PC-3 (cell line): ENCODE results near the gene CCT4. TPM values are rescaled to one million over a fixed set of nuclear protein-coding genes. Genes with fewer than 3 reads are reported as not detected.
"Not testable (repeated sequence)": the region's sequence is repeated elsewhere in the genome, so short reads cannot be mapped to it uniquely, and the experiment has no call there.

Experiments
- ATAC-seq: fragments of 200-7000 bp; cut with Tn5 transposase; 2 replicates; pipeline ENCODE4 v1.9.1; 2020; ENCODE audit warnings: mild to moderate bottlenecking, moderate library complexity
- BruUV-seq: library from RNA; stranded (reverse); fragments of 400-500 nt; replicated peaks from 2 replicates; lab custom pipeline; 2021; lab: Mats Ljungman, UMichigan
- CTCF ChIA-PET: fragments of 300-600 bp; sonication (Branson Sonifier 250); formaldehyde crosslinking; loops from one replicate; lab custom pipeline; 2022; ENCODE audit warnings: antibody characterized with exemption; lab: Charles Lee
- POLR2A ChIA-PET: fragments of 300-600 bp; sonication (Branson Sonifier 250); formaldehyde crosslinking; loops from one replicate; lab custom pipeline; 2022; ENCODE audit warnings: antibody characterized with exemption; ENCODE audit not compliant: unreplicated experiment; lab: Charles Lee
- DNase-seq: peaks from one replicate; pipeline ENCODE4 v3.0.0-alpha.2; 2015
- H2AFZ ChIP-seq: fragments of 300-600 bp; sonication (generic); 2 replicates; pipeline ENCODE4 v1.6.0; 2016; ENCODE audit warnings: antibody characterized with exemption, low read length
- H3F3A ChIP-seq: fragments of 300-600 bp; sonication (generic); one replicate; pipeline ENCODE4 v1.6.0; 2017; ENCODE audit warnings: antibody characterized with exemption, low read length, control low read depth, mild to moderate bottlenecking; ENCODE audit not compliant: unreplicated experiment
- H3K27ac ChIP-seq: fragments of 300-600 bp; sonication (generic); 2 replicates; pipeline ENCODE4 v1.5.1; 2016; ENCODE audit warnings: mild to moderate bottlenecking, low read length
- H3K27me3 ChIP-seq: fragments of 300-600 bp; sonication (generic); 2 replicates; pipeline ENCODE4 v1.6.1; 2016; ENCODE audit warnings: low read length, mixed read lengths
- H3K36me3 ChIP-seq: fragments of 300-600 bp; sonication (generic); 2 replicates; pipeline ENCODE4 v1.6.1; 2016; ENCODE audit warnings: low read depth, mixed run types, low read length, mixed read lengths
- H3K4me1 ChIP-seq: fragments of 300-600 bp; sonication (generic); 2 replicates; pipeline ENCODE4 v1.5.1; 2016; ENCODE audit warnings: low read length; ENCODE audit not compliant: insufficient read depth
- H3K4me2 ChIP-seq: fragments of 300-600 bp; sonication (generic); 2 replicates; pipeline ENCODE4 v1.6.0; 2016; ENCODE audit warnings: low read length
- H3K4me3 ChIP-seq: fragments of 300-600 bp; sonication (generic); 2 replicates; pipeline ENCODE4 v1.5.1; 2016; ENCODE audit warnings: mild to moderate bottlenecking, low read length, mixed read lengths
- H3K79me2 ChIP-seq: fragments of 300-600 bp; sonication (generic); 2 replicates; pipeline ENCODE4 v1.6.1; 2017; ENCODE audit warnings: low read length, mixed read lengths
- H3K9ac ChIP-seq: fragments of 300-600 bp; sonication (generic); 2 replicates; pipeline ENCODE4 v1.6.0; 2016; ENCODE audit warnings: mild to moderate bottlenecking, low read length
- H3K9me2 ChIP-seq: fragments of 300-600 bp; sonication (generic); replicated peaks from 2 replicates; pipeline ENCODE4 v1.6.1; 2016; ENCODE audit warnings: mixed run types, low read length, mixed read lengths
- H3K9me3 ChIP-seq: fragments of 300-600 bp; sonication (generic); 2 replicates; pipeline ENCODE4 v1.6.1; 2016; ENCODE audit warnings: low read length, mixed read lengths
- H4K20me1 ChIP-seq: fragments of 300-600 bp; sonication (generic); 2 replicates; pipeline ENCODE4 v1.6.1; 2016; ENCODE audit warnings: low read length, mixed read lengths
- CTCF ChIP-seq: fragments of 300-600 bp; sonication (generic); conservative IDR thresholded peaks from 2 replicates; pipeline ENCODE4 v1.5.1; 2017; ENCODE audit warnings: antibody characterized with exemption, low read depth, mild to moderate bottlenecking, low read length
- EZH2 ChIP-seq: fragments of 300-600 bp; sonication (generic); IDR thresholded peaks from one replicate; pipeline ENCODE4 v1.6.1; 2017; ENCODE audit warnings: antibody characterized with exemption, mild to moderate bottlenecking, low read length; ENCODE audit not compliant: unreplicated experiment
- EZH2phosphoT487 ChIP-seq: fragments of 300-600 bp; sonication (generic); IDR thresholded peaks from 2 replicates; pipeline ENCODE4 v1.6.1; 2018; ENCODE audit warnings: mild to moderate bottlenecking, antibody characterized with exemption, low read length, borderline replicate concordance
- intact Hi-C: fragments of 100-400 bp; cut with micrococcal nuclease; formaldehyde crosslinking; loops from 2 replicates; pipeline ENCODE4 v1.9.0; 2023
- total RNA-seq: library from RNA; depleted of rRNA; stranded (reverse); fragments of >200 nt; gene quantifications from 2 replicates; pipeline ENCODE4 v1.2.3, GENCODE V29; 2014

CCT4 gene
- total RNA-seq, 1 experiment from 2014 or later = 195 TPM

- no peak for TF ChIP-seq EZH2
- TF ChIP-seq CTCF = no peak
- TF ChIP-seq EZH2phosphoT487 = no peak
- H3K9ac ChIP-seq = no peak overlapping the region
- intact Hi-C loops = no loop called here
- H3K9me2 ChIP-seq = no peaks in the 10 kb centered on the region
- no peaks in the 10 kb centered on the region for H3F3A ChIP-seq
- H2AFZ ChIP-seq = no peak overlapping the region
- H3K27ac ChIP-seq = no peak overlapping the region
- ATAC-seq (peak; percentile 37; the same call in 1 of the 2 replicates), DNase-seq (no peak)
- H3K4me1 ChIP-seq = no peaks in the 10 kb centered on the region
- BruUV-seq = no TSS peak
- peaks cover 84% of the 10 kb centered on the region for H3K36me3 ChIP-seq
- H3K9me3 ChIP-seq = no peaks in the 10 kb centered on the region
- no peak overlapping the region for H3K4me3 ChIP-seq
- H3K27me3 ChIP-seq = no peaks in the 10 kb centered on the region
- H4K20me1 ChIP-seq = 0 out of 2 replicates have a peak, but pooled peaks cover 9% of the 10 kb centered on the region
- no peak overlapping the region for H3K4me2 ChIP-seq
- ChIA-PET POLR2A (no interaction called here), CTCF (no interaction called here)
- H3K79me2 ChIP-seq = no peaks in the 10 kb centered on the region
Measured at GRCh38 chr2:61877571-61878245, 10.7 kb downstream of the CCT4 start.

GRCh38 chr2:61876400-61876799 is 12.1 kb downstream of the CCT4 start:
- DNase-seq (no peak), ATAC-seq (no peak)
- Histone ChIP-seq H4K20me1 (0 out of 2 replicates have a peak, but pooled peaks cover 12% of the 10 kb centered on the region), H3K4me3 (no peak overlapping the region), H3K27ac (no peak overlapping the region), H3K36me3 (peaks cover 84% of the 10 kb centered on the region), H3K9me2 (no peaks in the 10 kb centered on the region), H3F3A (no peaks in the 10 kb centered on the region), H3K4me1 (no peaks in the 10 kb centered on the region), H3K9me3 (no peaks in the 10 kb centered on the region), H2AFZ (no peak overlapping the region), H3K79me2 (no peaks in the 10 kb centered on the region), H3K9ac (no peak overlapping the region), H3K4me2 (no peak overlapping the region), H3K27me3 (no peaks in the 10 kb centered on the region)
- ChIA-PET CTCF (no interaction called here), POLR2A (no interaction called here)
- TF ChIP-seq EZH2 (no peak), EZH2phosphoT487 (no peak), CTCF (no peak)
- BruUV-seq = no TSS peak
- intact Hi-C loops = no loop called here

GRCh38 chr2:61866482-61867089 is 21.9 kb downstream of the CCT4 start:
- H3K27me3 ChIP-seq, H4K20me1 ChIP-seq, H3K9me3 ChIP-seq, H3K79me2 ChIP-seq, H3K4me3 ChIP-seq, H3K4me1 ChIP-seq, POLR2A ChIA-PET, DNase-seq, H3F3A ChIP-seq, intact Hi-C loops, BruUV-seq, ATAC-seq, H3K27ac ChIP-seq, H3K9me2 ChIP-seq, H3K9ac ChIP-seq, H3K4me2 ChIP-seq, H2AFZ ChIP-seq: not testable (repeated sequence)
- peaks cover 44% of the 10 kb centered on the region for H3K36me3 ChIP-seq
- CTCF ChIA-PET = interaction anchor here (0.6 kb wide), 1 partner anchor 1695 kb away, joined by 3 read pairs; no protein-coding TSS in a partner anchor
